A549 (cell line): ENCODE measurements around the gene PRSS8. TPM values are rescaled to one million over a fixed set of nuclear protein-coding genes. Genes with fewer than 3 reads are reported as not detected.

ENCODE experiments used
- ATAC-seq, 2 experiments: fragments of 200-7000 bp in 1 of 2; fragments of >200 bp in 1 of 2; cut with Nextera tagmentation in 1 of 2; cut with Tn5 transposase in 1 of 2; 3 replicates each; pipeline versions ENCODE4 v1.8.0 to v1.9.1; 2018 to 2020; ENCODE audit warnings: mild to moderate bottlenecking in 1 of 2, moderate library complexity in 1 of 2
- CTCF ChIA-PET: fragments of 300-600 bp; sonication (Branson Sonifier 250); formaldehyde crosslinking; extraction: SDS; loops from one replicate; lab custom pipeline; 2021; ENCODE audit warnings: antibody characterized with exemption, inconsistent platforms; lab: Yijun Ruan, JAX
- POLR2A ChIA-PET: fragments of 350-600 bp; formaldehyde crosslinking; extraction: SDS; loops from one replicate; lab custom pipeline; 2021; ENCODE audit warnings: antibody characterized with exemption, inconsistent platforms; lab: Yijun Ruan, JAX
- DNase-seq, 2 experiments: peaks; one replicate each; pipeline versions ENCODE4 v3.0.0 to v3.0.0-alpha.2; 2011 to 2016; ENCODE audit warnings: low read depth in 1 of 2, low spot score in 1 of 2
- FAIRE-seq: peaks from 2 replicates; lab custom pipeline; 2011; peaks lifted over from hg19 to GRCh38; lab: Jason Lieb, UNC
- H3K27ac ChIP-seq, 2 experiments: fragments of >200 bp; sonication (Bioruptor Twin); formaldehyde crosslinking; 3 replicates each; pipeline ENCODE4 v1.5.1; 2016 to 2017
- H3K4me1 ChIP-seq: fragments of >200 bp; sonication (Bioruptor Twin); formaldehyde crosslinking; 3 replicates; pipeline ENCODE4 v1.6.1; 2016
- H3K4me2 ChIP-seq: fragments of >200 bp; sonication (Bioruptor Twin); formaldehyde crosslinking; 3 replicates; pipeline ENCODE4 v1.6.1; 2016
- H3K4me3 ChIP-seq: fragments of >200 bp; sonication (Bioruptor Twin); formaldehyde crosslinking; 3 replicates; pipeline ENCODE4 v1.5.1; 2016
- H3K9me3 ChIP-seq: fragments of >200 bp; sonication (Bioruptor Twin); formaldehyde crosslinking; 3 replicates; pipeline ENCODE4 v1.6.1; 2016
- BHLHE40 ChIP-seq: IDR thresholded peaks from 2 replicates; pipeline ENCODE4 v1.6.1; 2012; ENCODE audit warnings: low read depth, low read length, inconsistent platforms
- CHD2 ChIP-seq: fragments of 150-350 bp; IDR thresholded peaks from 2 replicates; pipeline ENCODE4 v1.6.1; 2014; ENCODE audit warnings: low read length; ENCODE audit not compliant: partially characterized antibody
- CHD4 ChIP-seq: fragments of 200-600 bp; sonication (generic); IDR thresholded peaks from 2 replicates; pipeline ENCODE4 v1.6.1; 2016; ENCODE audit warnings: antibody characterized with exemption, mild to moderate bottlenecking, borderline replicate concordance
- EHMT2 ChIP-seq: fragments of 200-600 bp; sonication (generic); IDR thresholded peaks from 2 replicates; pipeline ENCODE4 v1.6.1; 2016; ENCODE audit warnings: antibody characterized with exemption, low read depth, mild to moderate bottlenecking, moderate library complexity
- FOXS1 ChIP-seq: fragments of 250-450 bp; sonication (Bioruptor Pico); IDR thresholded peaks from 2 replicates; pipeline ENCODE4 v1.5.0; 2020; ENCODE audit warnings: mild to moderate bottlenecking, moderate library complexity
- HDAC2 ChIP-seq: fragments of 200-600 bp; sonication (generic); IDR thresholded peaks from 2 replicates; pipeline ENCODE4 v1.6.1; 2016
- KDM1A ChIP-seq: fragments of 200-600 bp; sonication (generic); IDR thresholded peaks from 2 replicates; pipeline ENCODE4 v1.6.1; 2016; ENCODE audit warnings: low read depth, mild to moderate bottlenecking
- KDM5A ChIP-seq: fragments of 200-600 bp; sonication (generic); IDR thresholded peaks from 2 replicates; pipeline ENCODE4 v1.6.1; 2016; ENCODE audit warnings: antibody characterized with exemption, mild to moderate bottlenecking
- MAZ ChIP-seq: fragments of 150-350 bp; IDR thresholded peaks from 2 replicates; pipeline ENCODE4 v1.6.1; 2014; ENCODE audit warnings: antibody characterized with exemption, low read depth, low read length, borderline replicate concordance
- RAD21 ChIP-seq, 2 experiments: fragments of >200 bp in 1 of 2; sonication (Bioruptor Twin) in 1 of 2; formaldehyde crosslinking in 1 of 2; IDR thresholded peaks in 1 of 2; conservative IDR thresholded peaks in 1 of 2; 2 replicates in 1 of 2; 3 replicates in 1 of 2; pipeline ENCODE4 v1.6.1; 2012 to 2018; ENCODE audit warnings: inconsistent platforms in 1 of 2
- ZC3H11A ChIP-seq: fragments of 450-650 bp; IDR thresholded peaks from 2 replicates; pipeline ENCODE4 v1.6.1; 2014; ENCODE audit warnings: antibody characterized with exemption, mild to moderate bottlenecking
- ZSCAN20 ChIP-seq: fragments of 250-450 bp; sonication (Bioruptor Pico); IDR thresholded peaks from 2 replicates; pipeline ENCODE4 v1.8.0; 2022; ENCODE audit warnings: mild to moderate bottlenecking, moderate library complexity
- WGBS: methylation state at CpG from one replicate; pipeline ENCODE4 v1.1.6; 2017; ENCODE audit errors: missing lambda C conversion rate; 5-methylcytosine and 5-hydroxymethylcytosine counted together
- polyA plus RNA-seq, 4 experiments: library from polyadenylated mRNA; depleted of rRNA in 3 of 4; stranded (reverse); fragments of >200 nt; fragmentation: RNase III in 1 of 4; extraction: RNeasy Plus Mini Kit Qiagen cat#74134 plus additional on column Dnase treatment in 1 of 4; gene quantifications; 2 replicates in 3 of 4; 3 replicates in 1 of 4; pipeline ENCODE4 v1.2.3, GENCODE V29; 2011 to 2017
- TF ChIP-seq, protein P1 (sequence below): fragments of >200 bp; sonication (Bioruptor Twin); formaldehyde crosslinking; IDR thresholded peaks from 3 replicates; pipeline ENCODE4 v1.5.1; 2016
- TF ChIP-seq, protein P2 (sequence below): IDR thresholded peaks from 2 replicates; pipeline ENCODE4 v1.6.1; 2012
- TF ChIP-seq, protein P3 (sequence below): IDR thresholded peaks from 2 replicates; pipeline ENCODE4 v1.6.1; 2012
- TF ChIP-seq, protein P4 (sequence below): fragments of 250-450 bp; sonication (Bioruptor Pico); IDR thresholded peaks from 2 replicates; pipeline ENCODE4 v1.5.0; 2020; ENCODE audit warnings: low read depth, mild to moderate bottlenecking, moderate library complexity

The PRSS8 gene
- polyA plus RNA-seq, 2 of the 4 experiments (the other 2 are of a cell fraction), result 0.08 to 0.09 TPM

DNA sequence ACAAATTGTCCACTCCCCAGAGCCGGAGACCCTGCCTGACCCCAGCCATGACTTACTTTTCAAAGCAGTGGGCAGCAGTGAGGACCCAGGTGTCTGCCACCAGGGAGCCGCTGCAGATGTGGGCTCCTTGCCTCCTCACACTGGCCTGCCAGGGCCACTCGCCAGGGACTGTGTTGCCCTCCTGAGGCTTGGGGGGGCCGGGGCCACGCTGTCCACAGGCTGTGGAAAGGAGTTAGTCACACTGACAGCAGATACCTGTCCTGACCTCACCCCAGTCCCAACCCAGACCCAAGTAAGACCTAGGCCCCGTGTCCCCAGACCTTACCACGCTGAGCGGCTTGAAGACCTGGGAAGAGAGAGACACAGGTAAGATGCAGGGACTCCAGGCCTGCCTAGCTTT lies 48.0 kb downstream of the PRSS8 start:
- no peak for FAIRE-seq
- no peak overlapping the region for H3K27ac ChIP-seq
- H3K4me2 ChIP-seq, result no peak overlapping the region
- H3K9me3 ChIP-seq, result no peaks in the 10 kb centered on the region
- H3K4me1 ChIP-seq, result no peaks in the 10 kb centered on the region; the same call in 2 of the 3 replicates
- H3K4me3 ChIP-seq, result no peak overlapping the region
- ChIA-PET CTCF (interaction anchor here (1.9 to 2.4 kb wide), 2 partner anchors 103 to 134 kb away, joined by 7 to 11 read pairs; partner anchors contain the start of gene HSD3B7), POLR2A (interaction anchor here (2.8 kb wide), 1 partner anchor 14 kb away, joined by 10 read pairs; the partner anchor contains the start of genes ZNF646 and ZNF668)
- no peak for ATAC-seq
- 87% methylated on average over 4 of the region's 8 CpGs for WGBS
- TF ChIP-seq EHMT2, result no peak
- TF ChIP-seq KDM1A, result no peak
- TF ChIP-seq ZSCAN20 (CRISPR knock-in tag), result no peak
- TF ChIP-seq, protein P1, sequence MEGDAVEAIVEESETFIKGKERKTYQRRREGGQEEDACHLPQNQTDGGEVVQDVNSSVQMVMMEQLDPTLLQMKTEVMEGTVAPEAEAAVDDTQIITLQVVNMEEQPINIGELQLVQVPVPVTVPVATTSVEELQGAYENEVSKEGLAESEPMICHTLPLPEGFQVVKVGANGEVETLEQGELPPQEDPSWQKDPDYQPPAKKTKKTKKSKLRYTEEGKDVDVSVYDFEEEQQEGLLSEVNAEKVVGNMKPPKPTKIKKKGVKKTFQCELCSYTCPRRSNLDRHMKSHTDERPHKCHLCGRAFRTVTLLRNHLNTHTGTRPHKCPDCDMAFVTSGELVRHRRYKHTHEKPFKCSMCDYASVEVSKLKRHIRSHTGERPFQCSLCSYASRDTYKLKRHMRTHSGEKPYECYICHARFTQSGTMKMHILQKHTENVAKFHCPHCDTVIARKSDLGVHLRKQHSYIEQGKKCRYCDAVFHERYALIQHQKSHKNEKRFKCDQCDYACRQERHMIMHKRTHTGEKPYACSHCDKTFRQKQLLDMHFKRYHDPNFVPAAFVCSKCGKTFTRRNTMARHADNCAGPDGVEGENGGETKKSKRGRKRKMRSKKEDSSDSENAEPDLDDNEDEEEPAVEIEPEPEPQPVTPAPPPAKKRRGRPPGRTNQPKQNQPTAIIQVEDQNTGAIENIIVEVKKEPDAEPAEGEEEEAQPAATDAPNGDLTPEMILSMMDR, result no peak
- no peak for TF ChIP-seq CHD4
- TF ChIP-seq HDAC2, result no peak
- TF ChIP-seq, protein P2, sequence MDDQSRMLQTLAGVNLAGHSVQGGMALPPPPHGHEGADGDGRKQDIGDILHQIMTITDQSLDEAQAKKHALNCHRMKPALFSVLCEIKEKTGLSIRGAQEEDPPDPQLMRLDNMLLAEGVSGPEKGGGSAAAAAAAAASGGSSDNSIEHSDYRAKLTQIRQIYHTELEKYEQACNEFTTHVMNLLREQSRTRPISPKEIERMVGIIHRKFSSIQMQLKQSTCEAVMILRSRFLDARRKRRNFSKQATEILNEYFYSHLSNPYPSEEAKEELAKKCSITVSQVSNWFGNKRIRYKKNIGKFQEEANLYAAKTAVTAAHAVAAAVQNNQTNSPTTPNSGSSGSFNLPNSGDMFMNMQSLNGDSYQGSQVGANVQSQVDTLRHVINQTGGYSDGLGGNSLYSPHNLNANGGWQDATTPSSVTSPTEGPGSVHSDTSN, result no peak
- TF ChIP-seq, protein P3, sequence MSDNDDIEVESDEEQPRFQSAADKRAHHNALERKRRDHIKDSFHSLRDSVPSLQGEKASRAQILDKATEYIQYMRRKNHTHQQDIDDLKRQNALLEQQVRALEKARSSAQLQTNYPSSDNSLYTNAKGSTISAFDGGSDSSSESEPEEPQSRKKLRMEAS, result no peak
- no peak for TF ChIP-seq FOXS1 (CRISPR knock-in tag)
- no peak for TF ChIP-seq KDM5A
- TF ChIP-seq CHD2, result no peak
- TF ChIP-seq RAD21 (conservative IDR thresholded peaks at IDR 0.05 in 1 of 2, IDR thresholded peaks at IDR 0.05 in 1 of 2), result no peak
- DNase-seq, result no peak

DNA sequence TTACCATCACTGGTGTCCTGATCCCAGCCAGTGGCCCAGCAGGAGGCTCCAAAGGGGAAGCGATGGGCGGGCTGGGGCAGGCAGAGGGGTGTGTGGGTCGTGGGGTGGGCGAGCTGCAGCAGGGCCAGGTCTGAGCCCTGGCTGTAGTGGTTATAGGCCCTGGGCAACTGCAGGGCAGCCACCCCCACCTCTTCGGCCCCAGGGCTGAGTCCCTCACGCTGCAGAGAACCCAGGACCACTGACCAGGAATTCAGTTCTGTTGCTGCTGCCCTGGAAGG lies 49.0 kb downstream of the PRSS8 start:
- Histone ChIP-seq H3K4me1 (no peaks in the 10 kb centered on the region), H3K4me2 (no peak overlapping the region), H3K4me3 (no peak overlapping the region), H3K27ac (no peak overlapping the region), H3K9me3 (no peaks in the 10 kb centered on the region)
- ChIA-PET CTCF (interaction anchor here (1.1 to 3.8 kb wide), 4 partner anchors 56 to 356 kb away, joined by 3 to 17 read pairs (median 6); partner anchors contain the start of genes HSD3B7 and ZNF843), POLR2A (interaction anchor here (2.8 kb wide), 1 partner anchor 13 kb away, joined by 10 read pairs; the partner anchor contains the start of genes ZNF646 and ZNF668)
- whole genome bisulfite sequencing, result 83% methylated on average over 1 of the region's 6 CpGs
- FAIRE-seq (no peak), DNase-seq (no peak), ATAC-seq (no peak; a peak in 1 of 6 replicates)
- TF ChIP-seq, protein P4, sequence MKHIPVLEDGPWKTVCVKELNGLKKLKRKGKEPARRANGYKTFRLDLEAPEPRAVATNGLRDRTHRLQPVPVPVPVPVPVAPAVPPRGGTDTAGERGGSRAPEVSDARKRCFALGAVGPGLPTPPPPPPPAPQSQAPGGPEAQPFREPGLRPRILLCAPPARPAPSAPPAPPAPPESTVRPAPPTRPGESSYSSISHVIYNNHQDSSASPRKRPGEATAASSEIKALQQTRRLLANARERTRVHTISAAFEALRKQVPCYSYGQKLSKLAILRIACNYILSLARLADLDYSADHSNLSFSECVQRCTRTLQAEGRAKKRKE (CRISPR knock-in tag), result no peak
- no peak for TF ChIP-seq CHD4
- TF ChIP-seq BHLHE40, result no peak
- TF ChIP-seq ZSCAN20 (CRISPR knock-in tag), result no peak
- TF ChIP-seq MAZ, result no peak

DNA sequence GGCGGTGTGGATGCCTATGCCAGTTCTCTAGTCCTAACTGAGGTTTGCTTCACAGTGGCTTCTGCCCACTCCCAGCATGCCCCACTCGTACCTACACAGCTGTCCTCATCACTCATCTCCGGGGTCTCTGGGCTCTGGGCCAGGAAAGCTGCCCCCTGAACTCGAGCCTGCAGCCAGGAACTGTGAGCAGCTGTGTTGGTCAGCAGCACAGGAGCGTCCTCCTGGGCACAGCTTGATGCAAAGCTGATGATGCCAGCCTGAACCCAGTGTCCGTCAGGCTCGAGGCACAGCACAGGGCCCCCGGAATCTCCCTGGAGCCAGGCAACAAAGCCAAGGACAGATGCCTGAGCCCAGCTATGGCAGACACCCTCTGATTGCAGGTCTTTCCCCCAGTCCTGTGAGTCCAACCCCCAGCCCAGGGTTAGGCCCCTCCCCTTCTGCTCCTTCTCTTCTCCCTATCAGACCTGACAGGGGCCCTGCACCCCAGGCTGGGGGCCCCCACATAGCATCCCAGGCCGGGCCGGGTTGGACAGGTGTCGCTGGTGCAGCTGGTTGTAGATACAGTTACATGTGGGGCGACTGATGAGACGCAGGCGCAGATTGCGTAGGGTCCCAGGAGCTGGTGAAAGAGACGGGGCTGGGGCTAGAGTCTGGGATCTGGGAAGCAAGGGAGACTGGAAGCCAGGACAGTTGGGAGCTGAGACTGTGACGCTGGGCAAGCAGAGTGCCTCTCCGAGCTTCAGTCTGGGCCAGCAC lies 49.5 kb downstream of the PRSS8 start:
- DNase-seq, result no peak
- Histone ChIP-seq H3K4me1 (no peaks in the 10 kb centered on the region), H3K9me3 (no peaks in the 10 kb centered on the region), H3K4me3 (no peak overlapping the region), H3K4me2 (no peak overlapping the region), H3K27ac (no peak overlapping the region)
- 87% methylated on average over 14 of the region's 18 CpGs for WGBS
- CTCF ChIA-PET, result interaction anchor here (1.0 to 3.8 kb wide), 7 partner anchors 10 to 357 kb away, joined by 3 to 17 read pairs (median 5); partner anchors contain the start of genes HSD3B7 and ZNF843
- FAIRE-seq, result no peak
- POLR2A ChIA-PET, result interaction anchor here (2.8 kb wide), 1 partner anchor 12 kb away, joined by 10 read pairs; the partner anchor contains the start of genes ZNF646 and ZNF668
- TF ChIP-seq ZC3H11A (no peak), EHMT2 (no peak)
- TF ChIP-seq, protein P4 (CRISPR knock-in tag), result no peak
- ATAC-seq, result no peak
